Subcutaneous abdominal adipose tissue (tissue), 5 donors: ENCODE results near the gene SPTSSB.

Source experiments
- H3K27ac ChIP-seq: one replicate; pipeline ENCODE4 v1.7.0; 2013; ENCODE audit warnings: low read depth, mild to moderate bottlenecking, inconsistent platforms, low read length, moderate library complexity
- H3K27me3 ChIP-seq, 5 donors: one replicate each; pipeline ENCODE4 v1.7.0; 2013; ENCODE audit warnings: low read length in 5 of 5, inconsistent platforms in 1 of 5; ENCODE audit not compliant: control insufficient read depth in 5 of 5, insufficient read depth in 4 of 5
- H3K36me3 ChIP-seq, 5 donors: one replicate each; pipeline ENCODE4 v1.7.0; 2013; ENCODE audit warnings: low read length in 5 of 5; ENCODE audit not compliant: control insufficient read depth in 5 of 5, insufficient read depth in 5 of 5
- H3K4me1 ChIP-seq, 5 donors: one replicate each; pipeline ENCODE4 v1.7.0; 2013; ENCODE audit warnings: low read length in 5 of 5, mild to moderate bottlenecking in 3 of 5, moderate library complexity in 1 of 5; ENCODE audit not compliant: control insufficient read depth in 5 of 5, insufficient read depth in 5 of 5
- H3K4me3 ChIP-seq, 5 donors: one replicate each; pipeline ENCODE4 v1.7.0; 2013; ENCODE audit warnings: low read length in 5 of 5, low read depth in 1 of 5
- H3K9ac ChIP-seq, 5 donors: one replicate each; pipeline ENCODE4 v1.7.0; 2013; ENCODE audit warnings: low read length in 5 of 5, mild to moderate bottlenecking in 4 of 5, moderate library complexity in 3 of 5
- H3K9me3 ChIP-seq, 5 donors: one replicate each; pipeline ENCODE4 v1.7.0; 2013; ENCODE audit warnings: low read length in 5 of 5; ENCODE audit not compliant: control insufficient read depth in 5 of 5
- donor health status: healthy.
- donor health status: healthy.
- donor health status: healthy.
- donor health status: healthy.
- donor health status: healthy.

Gene SPTSSB

DNA sequence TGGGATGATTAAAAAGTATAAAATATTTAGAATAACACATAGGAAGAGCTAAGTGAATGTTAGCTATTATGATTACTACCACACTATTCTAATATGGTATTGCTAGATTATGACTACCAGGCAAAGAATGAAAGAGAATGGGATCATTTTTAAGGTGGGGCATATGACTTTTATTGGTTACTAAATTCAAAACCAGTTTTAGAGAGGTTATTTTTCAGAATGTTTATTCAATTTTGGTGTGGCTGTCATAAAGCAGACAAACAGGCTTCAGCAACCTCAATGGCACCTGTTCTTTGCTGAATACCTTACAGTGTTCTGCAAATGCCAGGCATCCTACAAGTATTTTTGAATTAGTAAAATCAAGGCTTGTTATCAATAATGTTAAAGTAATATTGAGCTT, 12.8 kb downstream of the SPTSSB start:
- Histone ChIP-seq H3K27ac (no peak overlapping the region), H3K36me3 (no peaks in the 10 kb centered on the region), H3K9me3 (no peaks in the 10 kb centered on the region), H3K27me3 (no peaks in the 10 kb centered on the region), H3K4me1 (no peaks in the 10 kb centered on the region), H3K9ac (no peak overlapping the region), H3K4me3 (no peak overlapping the region)

DNA sequence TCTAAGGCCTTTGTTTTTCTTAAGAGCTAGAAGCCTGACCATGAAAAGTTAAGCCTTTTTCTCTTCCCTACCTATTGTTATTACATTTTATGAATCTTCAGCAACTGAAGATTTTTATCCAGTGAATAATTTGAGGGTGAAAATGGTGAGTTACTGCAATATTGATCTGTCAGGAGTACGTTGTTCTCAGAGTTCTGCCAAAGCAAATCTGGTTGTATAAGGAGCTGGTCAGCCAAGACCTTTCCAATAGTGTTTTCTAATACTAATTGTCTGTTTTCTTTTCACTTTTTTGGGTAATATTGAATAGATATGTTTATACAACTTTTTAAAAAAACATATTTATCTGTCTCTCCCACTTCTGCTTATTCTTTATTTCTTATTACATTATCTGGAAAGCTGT, 15.0 kb downstream of the SPTSSB start:
- H3K27me3 ChIP-seq: no peaks in the 10 kb centered on the region
- H3K4me1 ChIP-seq: no peaks in the 10 kb centered on the region
- H3K4me3 ChIP-seq: no peak overlapping the region
- H3K9me3 ChIP-seq: no peaks in the 10 kb centered on the region
- no peak overlapping the region for H3K9ac ChIP-seq
- H3K36me3 ChIP-seq: no peaks in the 10 kb centered on the region
- H3K27ac ChIP-seq: no peak overlapping the region

DNA sequence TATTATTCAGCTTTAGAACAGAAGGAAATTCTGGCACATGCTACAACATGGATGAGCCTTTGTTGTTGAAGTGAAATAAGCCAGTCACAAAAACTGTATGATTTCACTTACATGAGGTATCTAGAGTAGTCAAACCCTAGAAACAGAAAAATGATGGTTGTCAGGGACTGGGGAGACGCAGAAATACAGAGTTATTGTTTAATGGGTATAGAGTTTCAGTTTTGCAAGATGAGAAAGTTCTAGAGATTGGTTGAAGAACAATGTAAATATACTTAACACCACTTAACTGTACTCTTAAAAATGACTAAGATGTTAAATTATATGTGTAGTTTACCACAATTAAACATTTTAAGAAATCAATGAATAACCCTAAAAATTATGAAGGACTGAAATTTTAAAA, 15.8 kb downstream of the SPTSSB start:
- no peaks in the 10 kb centered on the region for H3K36me3 ChIP-seq
- H3K27ac ChIP-seq: no peak overlapping the region
- no peaks in the 10 kb centered on the region for H3K9me3 ChIP-seq
- H3K4me1 ChIP-seq: no peaks in the 10 kb centered on the region
- no peak overlapping the region for H3K9ac ChIP-seq
- no peaks in the 10 kb centered on the region for H3K27me3 ChIP-seq
- H3K4me3 ChIP-seq: no peak overlapping the region

- Histone ChIP-seq H3K27me3 (no peaks in the 10 kb centered on the region), H3K9me3 (no peaks in the 10 kb centered on the region), H3K27ac (no peak overlapping the region), H3K36me3 (no peaks in the 10 kb centered on the region), H3K9ac (no peak overlapping the region), H3K4me3 (no peak overlapping the region), H3K4me1 (no peaks in the 10 kb centered on the region)
These were observed 16.8 kb downstream of the SPTSSB start for GRCh38 chr3:161354554-161354953.

GRCh38 chr3:161351330-161351729, 20.0 kb downstream of the SPTSSB start:
- Histone ChIP-seq H3K9me3 (no peaks in the 10 kb centered on the region), H3K36me3 (no peaks in the 10 kb centered on the region), H3K9ac (no peak overlapping the region), H3K4me3 (no peak overlapping the region), H3K27me3 (no peaks in the 10 kb centered on the region), H3K27ac (no peak overlapping the region), H3K4me1 (no peaks in the 10 kb centered on the region)

DNA sequence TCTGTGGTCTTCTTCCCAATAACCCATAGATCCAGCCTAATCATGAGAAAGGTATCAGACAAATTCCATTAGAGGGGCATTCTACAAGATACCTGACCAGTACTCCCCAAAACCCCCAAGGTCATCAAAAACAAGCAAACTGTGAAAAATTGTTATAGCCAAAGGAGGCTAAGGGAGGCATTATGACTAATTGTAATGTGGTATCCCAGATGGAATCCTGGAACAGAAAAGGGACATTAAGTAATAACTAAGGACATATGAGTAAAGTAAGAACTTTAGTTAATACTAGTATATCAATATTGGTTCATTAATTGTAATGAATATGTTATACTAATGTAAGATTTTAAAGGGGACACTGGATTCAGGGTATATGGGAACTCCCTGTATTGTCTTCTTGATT, 20.4 kb downstream of the SPTSSB start:
- H3K9me3 ChIP-seq: no peaks in the 10 kb centered on the region
- no peak overlapping the region for H3K4me3 ChIP-seq
- no peak overlapping the region for H3K27ac ChIP-seq
- no peaks in the 10 kb centered on the region for H3K36me3 ChIP-seq
- no peaks in the 10 kb centered on the region for H3K27me3 ChIP-seq
- no peaks in the 10 kb centered on the region for H3K4me1 ChIP-seq
- H3K9ac ChIP-seq: no peak overlapping the region

- H3K27ac ChIP-seq: no peak overlapping the region
- no peaks in the 10 kb centered on the region for H3K27me3 ChIP-seq
- no peaks in the 10 kb centered on the region for H3K4me1 ChIP-seq
- no peak overlapping the region for H3K9ac ChIP-seq
- H3K36me3 ChIP-seq: no peaks in the 10 kb centered on the region
- no peak overlapping the region for H3K4me3 ChIP-seq
- no peaks in the 10 kb centered on the region for H3K9me3 ChIP-seq
These were observed 21.6 kb downstream of the SPTSSB start for GRCh38 chr3:161349529-161350312.

DNA sequence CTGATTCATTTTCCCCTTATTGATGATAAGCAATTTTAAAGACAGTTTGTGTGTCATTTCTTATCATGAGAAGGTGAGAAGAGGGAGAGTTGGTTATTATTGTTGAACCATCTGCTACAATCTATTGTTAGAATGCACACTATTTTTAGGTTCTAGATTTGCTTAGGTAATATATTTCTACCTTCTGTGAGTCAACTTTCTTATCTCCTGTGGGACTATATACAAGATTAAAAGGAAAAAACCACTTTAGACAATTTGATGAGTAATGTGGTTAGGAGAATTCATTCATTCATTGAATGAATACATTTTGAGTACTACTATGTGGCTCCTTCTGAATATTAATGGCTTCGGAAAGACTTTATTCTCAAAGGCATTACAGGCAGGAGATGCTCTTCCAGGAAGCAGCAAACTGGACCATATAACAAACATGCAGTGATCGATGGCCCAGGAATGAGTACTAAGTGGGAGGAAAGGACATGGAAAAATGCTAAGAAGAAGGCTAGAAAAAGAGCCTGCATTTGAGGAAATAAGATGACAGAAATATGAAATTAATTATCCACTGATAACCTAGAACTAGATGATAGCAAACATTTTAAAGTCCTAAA, 22.4 kb downstream of the SPTSSB start:
- Histone ChIP-seq H3K27me3 (no peaks in the 10 kb centered on the region), H3K27ac (no peak overlapping the region)

GRCh38 chr3:161347726-161348125, 23.6 kb downstream of the SPTSSB start:
- H3K27me3 ChIP-seq: no peaks in the 10 kb centered on the region
- no peak overlapping the region for H3K27ac ChIP-seq
- H3K36me3 ChIP-seq: no peaks in the 10 kb centered on the region

More for the DNA sequence above, 22.4 kb downstream of the SPTSSB start:
- H3K9me3 ChIP-seq: no peaks in the 10 kb centered on the region
- no peaks in the 10 kb centered on the region for H3K36me3 ChIP-seq
- no peak overlapping the region for H3K9ac ChIP-seq
- H3K4me3 ChIP-seq: no peak overlapping the region
- no peaks in the 10 kb centered on the region for H3K4me1 ChIP-seq

GRCh38 chr3:161345023-161345422, 26.3 kb downstream of the SPTSSB start:
- Histone ChIP-seq H3K9ac (no peak overlapping the region), H3K4me3 (no peak overlapping the region), H3K27ac (no peak overlapping the region), H3K27me3 (no peaks in the 10 kb centered on the region), H3K9me3 (no peaks in the 10 kb centered on the region), H3K4me1 (no peaks in the 10 kb centered on the region), H3K36me3 (no peaks in the 10 kb centered on the region)

More at GRCh38 chr3:161347726-161348125, 23.6 kb downstream of the SPTSSB start:
- H3K4me1 ChIP-seq: no peaks in the 10 kb centered on the region
- no peaks in the 10 kb centered on the region for H3K9me3 ChIP-seq
- H3K9ac ChIP-seq: no peak overlapping the region
- H3K4me3 ChIP-seq: no peak overlapping the region
